Ascending aorta (tissue), 2 donors: ENCODE results near the gene NUP50. TPM values are rescaled to one million over a fixed set of nuclear protein-coding genes. Genes with fewer than 3 reads are reported as not detected.

Experiments
- DNase-seq, 2 donors: peaks; one replicate each; pipeline ENCODE4 v3.0.0-alpha.2; 2019; ENCODE audit warnings: low spot score in 2 of 2
- H3K27ac ChIP-seq, 2 donors: fragments of 200-600 bp; sonication (generic); one replicate each; pipeline ENCODE4 v1.5.1; 2016 to 2017; ENCODE audit warnings: mild to moderate bottlenecking in 1 of 2
- H3K27me3 ChIP-seq: fragments of 200-600 bp; sonication (generic); one replicate; pipeline ENCODE4 v1.5.1; 2017
- H3K36me3 ChIP-seq, 2 donors: fragments of 200-600 bp; sonication (generic); one replicate each; pipeline ENCODE4 v1.5.1; 2016
- H3K4me1 ChIP-seq, 2 donors: fragments of 200-600 bp; sonication (generic); one replicate each; pipeline ENCODE4 v1.5.1; 2016 to 2017; ENCODE audit warnings: mild to moderate bottlenecking in 1 of 2
- H3K4me3 ChIP-seq, 2 donors: fragments of 200-600 bp; sonication (generic); one replicate each; pipeline ENCODE4 v1.5.1; 2016 to 2017; ENCODE audit warnings: mild to moderate bottlenecking in 1 of 2
- H3K9me3 ChIP-seq, 2 donors: fragments of 200-600 bp; sonication (generic); one replicate each; pipeline ENCODE4 v1.5.1; 2016
- CTCF ChIP-seq, 3 experiments: fragments of 200-600 bp in 2 of 3; fragments of 450-650 bp in 1 of 3; sonication (generic) in 2 of 3; IDR thresholded peaks; one replicate each; pipeline ENCODE4 v1.5.1; 2016 to 2019; ENCODE audit warnings: antibody characterized with exemption in 3 of 3, mild to moderate bottlenecking in 1 of 3, moderate library complexity in 1 of 3
- intact Hi-C: fragments of 100-400 bp; cut with DNase I; formaldehyde crosslinking; loops from one replicate; pipeline ENCODE4 v1.15.1; 2023
- total RNA-seq: library from RNA; depleted of rRNA; stranded (reverse); fragments of >200 nt; gene quantifications from one replicate; pipeline ENCODE4 v1.1.0, GENCODE V29; 2016

NUP50 gene
- total RNA-seq, 1 donor from 2014 or later: 75.8 TPM

GRCh38 chr22:45211435-45211834 is 47.7 kb downstream of the NUP50 start:
- DNase-seq: peak in 1 of 2 donors; percentile 60
- Histone ChIP-seq H3K27me3 (no peaks in the 10 kb centered on the region), H3K27ac (peak overlapping the region; percentile 70 to 71), H3K36me3 (no peaks in the 10 kb centered on the region), H3K4me3 (peak overlapping the region; percentile 56 to 59), H3K4me1 (peaks cover 14 to 42% of the 10 kb centered on the region in 2 donors), H3K9me3 (no peaks in the 10 kb centered on the region)
- no peak for TF ChIP-seq CTCF (IDR thresholded peaks at IDR 0.05)
- intact Hi-C loops: no loop called here

GRCh38 chr22:45211848-45212247 is 48.1 kb downstream of the NUP50 start:
- Histone ChIP-seq H3K27me3 (no peaks in the 10 kb centered on the region), H3K27ac (peak overlapping the region; percentile 70 to 71), H3K4me1 (peaks cover 14 to 43% of the 10 kb centered on the region in 2 donors), H3K4me3 (peak overlapping the region; percentile 56 to 59), H3K36me3 (no peaks in the 10 kb centered on the region), H3K9me3 (no peaks in the 10 kb centered on the region)
- DNase-seq: no peak
- intact Hi-C loops: loop anchor here (1.0 to 2.0 kb wide), 2 partner anchors 29 to 47 kb away; no protein-coding TSS in a partner anchor
- TF ChIP-seq CTCF (IDR thresholded peaks at IDR 0.05): no peak

- H3K27ac ChIP-seq: peak overlapping the region; percentile 70 to 71
- H3K9me3 ChIP-seq: no peaks in the 10 kb centered on the region
- DNase-seq: peak; percentile 71 to 95
- intact Hi-C loops: loop anchor here (1.0 to 2.0 kb wide), 2 partner anchors 29 to 48 kb away; no protein-coding TSS in a partner anchor
- peaks cover 14 to 43% of the 10 kb centered on the region in 2 donors for H3K4me1 ChIP-seq
- H3K36me3 ChIP-seq: no peaks in the 10 kb centered on the region
- TF ChIP-seq CTCF (IDR thresholded peaks at IDR 0.05): no peak
- H3K27me3 ChIP-seq: no peaks in the 10 kb centered on the region
- H3K4me3 ChIP-seq: peak overlapping the region; percentile 56 to 59
Measured at GRCh38 chr22:45212306-45212709, 48.6 kb downstream of the NUP50 start.

GRCh38 chr22:45212992-45213751 is 49.4 kb downstream of the NUP50 start:
- DNase-seq: peak; percentile 46 to 85
- H3K4me1 ChIP-seq: peaks cover 14 to 43% of the 10 kb centered on the region in 2 donors
- intact Hi-C loops: loop anchor here (1.0 to 2.0 kb wide), 2 partner anchors 28 to 48 kb away; no protein-coding TSS in a partner anchor

More at GRCh38 chr22:45212992-45213751, 49.4 kb downstream of the NUP50 start:
- Histone ChIP-seq H3K27ac (peak overlapping the region; percentile 70 to 71), H3K36me3 (no peaks in the 10 kb centered on the region), H3K27me3 (no peaks in the 10 kb centered on the region), H3K4me3 (peak overlapping the region; percentile 56 to 59), H3K9me3 (no peaks in the 10 kb centered on the region)
- no peak for TF ChIP-seq CTCF (IDR thresholded peaks at IDR 0.05)
